Measurements from ENCODE around the gene TFF2. TPM values are rescaled to one million over a fixed set of nuclear protein-coding genes. Genes with fewer than 3 reads are reported as not detected.

The TFF2 gene
- polyA plus RNA-seq, 1 of the 3 experiments (the other 2 are of a cell fraction): not detected

DNA sequence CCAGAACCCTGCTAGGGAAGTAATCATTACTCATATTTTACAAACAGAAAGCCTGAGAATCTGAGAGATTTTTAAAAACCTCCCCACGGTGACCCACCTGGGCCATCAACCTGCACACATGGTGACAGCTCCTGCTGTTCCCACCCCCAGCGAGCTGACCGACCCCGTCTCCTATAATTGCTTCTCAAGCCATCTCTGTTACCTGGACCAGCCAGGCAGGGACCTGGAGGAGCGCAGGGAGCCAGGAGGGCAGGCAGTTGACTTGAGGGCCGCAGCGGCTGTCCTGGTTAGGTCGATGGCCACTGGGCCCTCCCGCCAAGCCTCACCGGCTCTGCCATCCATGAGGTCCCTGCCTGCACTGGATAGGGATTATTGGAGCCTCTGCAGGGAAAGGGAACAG is 7.7 kb downstream of the TFF2 start:
- no peak for DNase-seq

DNA sequence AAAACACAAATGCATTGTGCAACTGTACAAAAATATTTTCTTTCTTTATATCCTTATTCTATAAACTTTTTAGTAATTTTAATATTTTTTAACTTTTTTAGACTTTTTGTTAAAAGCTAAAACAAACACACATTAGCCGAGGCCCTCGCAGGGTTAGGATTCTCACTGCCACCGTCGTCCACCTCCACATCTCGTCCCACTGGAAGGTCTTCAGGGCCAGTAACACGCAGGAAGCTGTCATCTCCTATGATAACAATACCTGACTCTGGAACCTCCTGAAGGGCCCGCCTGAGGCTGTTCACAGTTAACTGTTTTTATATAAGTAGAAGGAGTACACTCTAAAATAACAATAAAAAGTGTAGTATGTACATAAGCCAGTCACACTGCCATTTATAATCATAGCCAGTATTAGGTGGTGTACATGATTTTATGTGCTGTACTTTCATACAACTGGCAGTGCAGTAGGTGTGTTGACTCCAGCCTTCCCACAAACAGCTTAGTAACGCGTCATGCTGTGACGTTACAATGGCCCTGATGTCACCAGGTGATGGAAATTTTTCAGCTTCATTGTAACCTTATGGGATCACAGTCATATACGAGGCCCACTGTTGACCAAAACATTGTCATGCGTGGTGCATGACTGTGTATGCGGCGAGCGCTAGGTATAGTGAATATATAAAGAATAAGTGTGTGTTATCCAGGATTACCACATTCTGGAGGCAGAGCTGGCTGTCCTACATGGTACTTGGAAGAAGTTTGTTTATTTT is 8.8 kb downstream of the TFF2 start:
- Histone ChIP-seq H3K36me3 (replicated peaks in 1 of 2; ENCODE audit: control insufficient read depth in 1 of 2, insufficient read depth in 2 of 2, low read length in 1 of 2) (no peaks in the 10 kb centered on the region), H3K9me2 (no peaks in the 10 kb centered on the region), H3K9ac (no peak overlapping the region), H3K4me2 (no peak overlapping the region), H3K9me3 (no peaks in the 10 kb centered on the region), H3F3A (replicated peaks; ENCODE audit: insufficient read depth) (no peaks in the 10 kb centered on the region), H3K4me3 (ENCODE audit: low read depth in 2 of 2, low read length in 1 of 2) (no peak overlapping the region), H2AFZ (ENCODE audit: low read depth) (no peak overlapping the region), H3K27me3 (ENCODE audit: insufficient read depth) (no peaks in the 10 kb centered on the region), H3K79me2 (ENCODE audit: insufficient read depth) (no peaks in the 10 kb centered on the region), H3K4me1 (ENCODE audit: control insufficient read depth in 1 of 2, insufficient read depth in 2 of 2, low read depth in 1 of 2, low read length in 1 of 2) (no peaks in the 10 kb centered on the region), H3K27ac (ENCODE audit: low read depth in 2 of 2, low read length in 1 of 2) (no peak overlapping the region), H4K20me1 (ENCODE audit: insufficient read depth) (no peaks in the 10 kb centered on the region)
- ChIA-PET CTCF (no interaction called here), POLR2A (no interaction called here)
- whole genome bisulfite sequencing (ENCODE audit: low lambda C conversion rate): 53% methylated on average over 15 of the region's 15 CpGs
- no peak for DNase-seq
- TF ChIP-seq TEAD4 (IDR thresholded peaks at IDR 0.05; ENCODE audit: borderline replicate concordance, insufficient read depth) (no peak), NRF1 (IDR thresholded peaks at IDR 0.05; ENCODE audit: low read depth, low read length) (no peak), POLR2AphosphoS5 (IDR thresholded peaks at IDR 0.05; ENCODE audit: low read depth, low read length) (no peak), RCOR1 (IDR thresholded peaks at IDR 0.05; ENCODE audit: low read length) (no peak), RXRA (IDR thresholded peaks at IDR 0.05; ENCODE audit: borderline replicate concordance, low read depth) (no peak), YY1 (IDR thresholded peaks at IDR 0.05; ENCODE audit: low read depth) (no peak), GATA2 (CRISPR knock-in tag; IDR thresholded peaks at IDR 0.05) (no peak), CHD2 (IDR thresholded peaks at IDR 0.05; ENCODE audit: low read length, partially characterized antibody) (no peak), RAD21 (IDR thresholded peaks at IDR 0.05; ENCODE audit: low read length) (no peak), SIN3A (IDR thresholded peaks at IDR 0.05; ENCODE audit: borderline replicate concordance, low read depth, low read length) (no peak)
- TF ChIP-seq, protein P1, sequence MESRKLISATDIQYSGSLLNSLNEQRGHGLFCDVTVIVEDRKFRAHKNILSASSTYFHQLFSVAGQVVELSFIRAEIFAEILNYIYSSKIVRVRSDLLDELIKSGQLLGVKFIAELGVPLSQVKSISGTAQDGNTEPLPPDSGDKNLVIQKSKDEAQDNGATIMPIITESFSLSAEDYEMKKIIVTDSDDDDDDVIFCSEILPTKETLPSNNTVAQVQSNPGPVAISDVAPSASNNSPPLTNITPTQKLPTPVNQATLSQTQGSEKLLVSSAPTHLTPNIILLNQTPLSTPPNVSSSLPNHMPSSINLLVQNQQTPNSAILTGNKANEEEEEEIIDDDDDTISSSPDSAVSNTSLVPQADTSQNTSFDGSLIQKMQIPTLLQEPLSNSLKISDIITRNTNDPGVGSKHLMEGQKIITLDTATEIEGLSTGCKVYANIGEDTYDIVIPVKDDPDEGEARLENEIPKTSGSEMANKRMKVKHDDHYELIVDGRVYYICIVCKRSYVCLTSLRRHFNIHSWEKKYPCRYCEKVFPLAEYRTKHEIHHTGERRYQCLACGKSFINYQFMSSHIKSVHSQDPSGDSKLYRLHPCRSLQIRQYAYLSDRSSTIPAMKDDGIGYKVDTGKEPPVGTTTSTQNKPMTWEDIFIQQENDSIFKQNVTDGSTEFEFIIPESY (IDR thresholded peaks at IDR 0.05; ENCODE audit: borderline replicate concordance, low read depth): no peak

More for the DNA sequence above, 7.7 kb downstream of the TFF2 start:
- Histone ChIP-seq H3K9me3 (no peaks in the 10 kb centered on the region), H3K27me3 (ENCODE audit: insufficient read depth) (no peaks in the 10 kb centered on the region), H3K79me2 (ENCODE audit: insufficient read depth) (no peaks in the 10 kb centered on the region), H3K9me2 (no peaks in the 10 kb centered on the region), H3K4me2 (no peak overlapping the region), H3K4me1 (ENCODE audit: control insufficient read depth in 1 of 2, insufficient read depth in 2 of 2, low read depth in 1 of 2, low read length in 1 of 2) (no peaks in the 10 kb centered on the region), H4K20me1 (ENCODE audit: insufficient read depth) (no peaks in the 10 kb centered on the region), H3K9ac (no peak overlapping the region), H3K27ac (ENCODE audit: low read depth in 2 of 2, low read length in 1 of 2) (no peak overlapping the region), H3K4me3 (ENCODE audit: low read depth in 2 of 2, low read length in 1 of 2) (no peak overlapping the region), H2AFZ (ENCODE audit: low read depth) (no peak overlapping the region), H3F3A (replicated peaks; ENCODE audit: insufficient read depth) (no peaks in the 10 kb centered on the region), H3K36me3 (replicated peaks in 1 of 2; ENCODE audit: control insufficient read depth in 1 of 2, insufficient read depth in 2 of 2, low read length in 1 of 2) (no peaks in the 10 kb centered on the region)
- WGBS (ENCODE audit: low lambda C conversion rate): 52% methylated on average over 10 of the region's 10 CpGs
- TF ChIP-seq RXRA (IDR thresholded peaks at IDR 0.05; ENCODE audit: borderline replicate concordance, low read depth) (no peak), NRF1 (IDR thresholded peaks at IDR 0.05; ENCODE audit: low read depth, low read length) (no peak), SMC3 (IDR thresholded peaks at IDR 0.05; ENCODE audit: low read depth, low read length) (no peak), TAF1 (IDR thresholded peaks at IDR 0.05; ENCODE audit: borderline replicate concordance, low read depth, low read length) (no peak), YY1 (IDR thresholded peaks at IDR 0.05; ENCODE audit: low read depth) (no peak), MEF2A (IDR thresholded peaks at IDR 0.05; ENCODE audit: borderline replicate concordance, low read depth) (no peak)
- TF ChIP-seq, protein P2, sequence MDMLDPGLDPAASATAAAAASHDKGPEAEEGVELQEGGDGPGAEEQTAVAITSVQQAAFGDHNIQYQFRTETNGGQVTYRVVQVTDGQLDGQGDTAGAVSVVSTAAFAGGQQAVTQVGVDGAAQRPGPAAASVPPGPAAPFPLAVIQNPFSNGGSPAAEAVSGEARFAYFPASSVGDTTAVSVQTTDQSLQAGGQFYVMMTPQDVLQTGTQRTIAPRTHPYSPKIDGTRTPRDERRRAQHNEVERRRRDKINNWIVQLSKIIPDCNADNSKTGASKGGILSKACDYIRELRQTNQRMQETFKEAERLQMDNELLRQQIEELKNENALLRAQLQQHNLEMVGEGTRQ (IDR thresholded peaks at IDR 0.05; ENCODE audit: borderline replicate concordance, low read depth, low read length): no peak
- TF ChIP-seq, protein P3, sequence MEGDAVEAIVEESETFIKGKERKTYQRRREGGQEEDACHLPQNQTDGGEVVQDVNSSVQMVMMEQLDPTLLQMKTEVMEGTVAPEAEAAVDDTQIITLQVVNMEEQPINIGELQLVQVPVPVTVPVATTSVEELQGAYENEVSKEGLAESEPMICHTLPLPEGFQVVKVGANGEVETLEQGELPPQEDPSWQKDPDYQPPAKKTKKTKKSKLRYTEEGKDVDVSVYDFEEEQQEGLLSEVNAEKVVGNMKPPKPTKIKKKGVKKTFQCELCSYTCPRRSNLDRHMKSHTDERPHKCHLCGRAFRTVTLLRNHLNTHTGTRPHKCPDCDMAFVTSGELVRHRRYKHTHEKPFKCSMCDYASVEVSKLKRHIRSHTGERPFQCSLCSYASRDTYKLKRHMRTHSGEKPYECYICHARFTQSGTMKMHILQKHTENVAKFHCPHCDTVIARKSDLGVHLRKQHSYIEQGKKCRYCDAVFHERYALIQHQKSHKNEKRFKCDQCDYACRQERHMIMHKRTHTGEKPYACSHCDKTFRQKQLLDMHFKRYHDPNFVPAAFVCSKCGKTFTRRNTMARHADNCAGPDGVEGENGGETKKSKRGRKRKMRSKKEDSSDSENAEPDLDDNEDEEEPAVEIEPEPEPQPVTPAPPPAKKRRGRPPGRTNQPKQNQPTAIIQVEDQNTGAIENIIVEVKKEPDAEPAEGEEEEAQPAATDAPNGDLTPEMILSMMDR (IDR thresholded peaks at IDR 0.05): no peak
- TF ChIP-seq, protein P4, sequence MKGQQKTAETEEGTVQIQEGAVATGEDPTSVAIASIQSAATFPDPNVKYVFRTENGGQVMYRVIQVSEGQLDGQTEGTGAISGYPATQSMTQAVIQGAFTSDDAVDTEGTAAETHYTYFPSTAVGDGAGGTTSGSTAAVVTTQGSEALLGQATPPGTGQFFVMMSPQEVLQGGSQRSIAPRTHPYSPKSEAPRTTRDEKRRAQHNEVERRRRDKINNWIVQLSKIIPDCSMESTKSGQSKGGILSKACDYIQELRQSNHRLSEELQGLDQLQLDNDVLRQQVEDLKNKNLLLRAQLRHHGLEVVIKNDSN (IDR thresholded peaks at IDR 0.05; ENCODE audit: borderline replicate concordance, low read depth): no peak
- TF ChIP-seq, protein P5, sequence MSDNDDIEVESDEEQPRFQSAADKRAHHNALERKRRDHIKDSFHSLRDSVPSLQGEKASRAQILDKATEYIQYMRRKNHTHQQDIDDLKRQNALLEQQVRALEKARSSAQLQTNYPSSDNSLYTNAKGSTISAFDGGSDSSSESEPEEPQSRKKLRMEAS (IDR thresholded peaks at IDR 0.05; ENCODE audit: low read depth): no peak
- CTCF ChIA-PET: interaction anchor here (0.8 kb wide), 1 partner anchor 34 kb away, joined by 3 read pairs; no protein-coding TSS in a partner anchor
- POLR2A ChIA-PET: no interaction called here

All from SK-N-SH (cell line).